ENCODE data around the gene LHPP.

GRCh38 chr10:124521429-124521871, 59.8 kb downstream of the LHPP start:
- TF ChIP-seq EZH2 (IDR thresholded peaks at IDR 0.05) (no peak), POLR2AphosphoS5 (IDR thresholded peaks at IDR 0.05; ENCODE audit: borderline replicate concordance, low read depth, low read length) (no peak), FOXP2 (optimal IDR thresholded peaks at IDR 0.05; ENCODE audit: control extremely low read depth, extremely low read length, insufficient read depth) (no peak)

All from SK-N-MC (cell line).